Mesendoderm (in vitro differentiated cells): ENCODE results near the gene CMIP.

Experiments used
- DNase-seq: peaks from one replicate; pipeline ENCODE4 v3.0.0; 2013
- H2AK5ac ChIP-seq: 2 replicates; pipeline ENCODE4 v1.6.1; 2013; ENCODE audit warnings: low read length, inconsistent platforms
- H2BK120ac ChIP-seq: 2 replicates; pipeline ENCODE4 v1.6.1; 2013; ENCODE audit warnings: low read depth, mild to moderate bottlenecking, low read length, moderate library complexity, mixed read lengths
- H2BK15ac ChIP-seq: replicated peaks from 2 replicates; pipeline ENCODE4 v1.6.1; 2013; ENCODE audit warnings: low read depth, mild to moderate bottlenecking, moderate library complexity
- H2BK5ac ChIP-seq: 2 replicates; pipeline ENCODE4 v1.6.1; 2013; ENCODE audit warnings: low read length, inconsistent platforms
- H3K18ac ChIP-seq: 2 replicates; pipeline ENCODE4 v1.6.1; 2013; ENCODE audit warnings: mild to moderate bottlenecking, low read length, mixed read lengths
- H3K23ac ChIP-seq: one replicate; pipeline ENCODE4 v1.6.1; 2013; ENCODE audit warnings: low read length
- H3K27ac ChIP-seq: 2 replicates; pipeline ENCODE4 v1.5.1; 2013; ENCODE audit warnings: low read depth, mild to moderate bottlenecking, inconsistent platforms, low read length, moderate library complexity
- H3K27me3 ChIP-seq: 2 replicates; pipeline ENCODE4 v1.6.1; 2013; ENCODE audit warnings: low read length, control low read depth, mild to moderate bottlenecking, inconsistent platforms; ENCODE audit not compliant: insufficient read depth, poor library complexity
- H3K36me3 ChIP-seq: 2 replicates; pipeline ENCODE4 v1.6.1; 2013; ENCODE audit warnings: low read length, inconsistent platforms; ENCODE audit not compliant: control insufficient read depth, insufficient read depth
- H3K4ac ChIP-seq: one replicate; pipeline ENCODE4 v1.6.1; 2013; ENCODE audit warnings: low read depth, mild to moderate bottlenecking, low read length, moderate library complexity
- H3K4me1 ChIP-seq: 2 replicates; pipeline ENCODE4 v1.6.1; 2013; ENCODE audit warnings: low read depth, low read length, inconsistent platforms; ENCODE audit not compliant: control insufficient read depth
- H3K4me2 ChIP-seq: 2 replicates; pipeline ENCODE4 v1.6.1; 2013; ENCODE audit warnings: low read length
- H3K4me3 ChIP-seq: 2 replicates; pipeline ENCODE4 v1.5.1; 2013; ENCODE audit warnings: mild to moderate bottlenecking, low read length
- H3K56ac ChIP-seq: one replicate; pipeline ENCODE4 v1.6.1; 2013; ENCODE audit warnings: low read length
- H3K79me1 ChIP-seq: 2 replicates; pipeline ENCODE4 v1.6.1; 2013; ENCODE audit warnings: low read length, inconsistent platforms
- H3K79me2 ChIP-seq: 2 replicates; pipeline ENCODE4 v1.6.1; 2013; ENCODE audit warnings: mild to moderate bottlenecking, low read length; ENCODE audit not compliant: control insufficient read depth, insufficient read depth
- H3K9ac ChIP-seq: 2 replicates; pipeline ENCODE4 v1.6.1; 2013; ENCODE audit warnings: low read length, inconsistent platforms
- H4K5ac ChIP-seq: one replicate; pipeline ENCODE4 v1.6.1; 2013; ENCODE audit warnings: low read length
- H4K8ac ChIP-seq: one replicate; pipeline ENCODE4 v1.6.1; 2013; ENCODE audit warnings: low read depth, mild to moderate bottlenecking, control low read depth, low read length, moderate library complexity
- WGBS: extraction: QIAGEN DNeasy Blood & Tissue Kit; methylation state at CpG from one replicate; pipeline ENCODE4 v1.1.7; 2013; ENCODE audit warnings: low lambda C conversion rate, missing lambda C conversion rate; ENCODE audit not compliant: insufficient coverage; ENCODE audit errors: extremely low coverage; 5-methylcytosine and 5-hydroxymethylcytosine counted together

Gene CMIP

GRCh38 chr16:81532491-81533174, 88.0 kb downstream of the CMIP start:
- WGBS, result no CpG with 5 or more reads among the region's 19 CpGs
- Histone ChIP-seq H3K4me2 (no peak overlapping the region), H3K18ac (no peak overlapping the region), H2BK15ac (no peak overlapping the region), H3K79me2 (peaks cover 45% of the 10 kb centered on the region), H3K4ac (no peak overlapping the region), H3K27me3 (no peaks in the 10 kb centered on the region), H3K27ac (no peak overlapping the region), H3K23ac (no peak overlapping the region), H4K5ac (no peak overlapping the region), H2AK5ac (no peak overlapping the region), H4K8ac (no peak overlapping the region), H3K4me3 (no peak overlapping the region), H3K36me3 (no peaks in the 10 kb centered on the region), H3K56ac (no peak overlapping the region), H3K9ac (no peak overlapping the region), H3K79me1 (peaks cover 56% of the 10 kb centered on the region), H2BK120ac (no peak overlapping the region), H3K4me1 (no peaks in the 10 kb centered on the region), H2BK5ac (no peak overlapping the region)
- DNase-seq, result no peak

DNA sequence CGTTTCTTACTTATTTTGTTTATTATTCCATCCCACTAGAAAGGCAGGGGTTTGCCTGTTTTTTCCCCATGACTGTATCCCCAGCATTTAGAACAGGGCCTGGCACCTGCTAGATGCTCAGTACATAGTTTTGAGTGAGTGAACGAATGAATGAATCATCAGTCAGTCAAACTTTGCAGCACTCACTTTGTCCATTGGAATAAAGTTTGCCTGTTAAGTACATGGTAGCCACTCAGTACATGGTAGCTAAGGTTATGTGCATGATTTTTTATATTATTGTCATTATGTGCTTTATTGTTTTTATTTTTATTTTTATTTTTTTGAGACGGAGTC, 88.5 kb downstream of the CMIP start:
- H3K4me2 ChIP-seq, result no peak overlapping the region
- H3K27ac ChIP-seq, result no peak overlapping the region
- no peak overlapping the region for H3K18ac ChIP-seq
- H3K79me2 ChIP-seq, result peaks cover 45% of the 10 kb centered on the region
- no peaks in the 10 kb centered on the region for H3K36me3 ChIP-seq
- no peak overlapping the region for H3K56ac ChIP-seq
- DNase-seq, result no peak
- H2BK5ac ChIP-seq, result no peak overlapping the region
- H3K4ac ChIP-seq, result no peak overlapping the region
- H3K27me3 ChIP-seq, result no peaks in the 10 kb centered on the region
- no peak overlapping the region for H2AK5ac ChIP-seq
- no peak overlapping the region for H2BK120ac ChIP-seq
- no peak overlapping the region for H3K23ac ChIP-seq
- no peak overlapping the region for H3K9ac ChIP-seq
- H4K5ac ChIP-seq, result no peak overlapping the region
- H3K4me3 ChIP-seq, result no peak overlapping the region
- no peak overlapping the region for H2BK15ac ChIP-seq
- no CpG with 5 or more reads among the region's 3 CpGs for WGBS
- H4K8ac ChIP-seq, result no peak overlapping the region
- no peaks in the 10 kb centered on the region for H3K4me1 ChIP-seq
- peaks cover 58% of the 10 kb centered on the region for H3K79me1 ChIP-seq

DNA sequence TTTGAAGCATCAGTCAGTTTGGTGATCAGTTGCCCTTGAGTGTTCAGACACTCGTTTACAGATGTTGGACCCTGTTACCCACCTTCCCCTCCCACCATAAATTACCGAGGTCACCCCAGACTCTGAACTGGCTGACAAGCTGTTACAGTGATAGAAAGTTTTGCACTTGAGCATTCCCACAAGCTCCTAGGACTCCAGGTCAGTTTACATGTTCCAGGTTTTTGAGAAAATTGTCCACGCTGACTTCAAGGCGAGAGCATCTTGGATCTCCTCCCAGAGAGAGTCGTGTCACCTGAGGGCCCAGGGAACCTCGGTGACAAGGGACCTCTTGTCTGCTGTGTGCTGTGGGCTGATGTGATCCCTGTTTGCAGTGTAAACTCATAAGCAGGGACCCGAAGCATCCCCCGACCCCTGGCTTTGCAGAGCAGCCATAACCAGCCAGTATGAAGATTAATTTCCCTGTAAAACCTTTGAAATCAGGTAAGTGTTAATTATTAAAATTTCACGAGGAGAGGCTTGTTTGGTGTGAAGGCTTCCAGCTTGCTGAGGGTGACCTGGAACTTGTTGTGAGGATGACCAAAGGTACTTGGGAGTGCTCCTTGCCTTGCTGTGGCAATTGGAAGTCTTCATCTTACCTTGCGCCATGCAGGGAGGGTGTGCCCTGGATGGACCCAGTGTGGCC, 91.2 kb downstream of the CMIP start:
- Histone ChIP-seq H2BK5ac (no peak overlapping the region), H3K18ac (no peak overlapping the region), H4K5ac (no peak overlapping the region), H2BK15ac (no peak overlapping the region), H3K79me2 (peaks cover 44% of the 10 kb centered on the region), H3K56ac (no peak overlapping the region), H3K9ac (no peak overlapping the region), H3K23ac (no peak overlapping the region), H3K4me3 (no peak overlapping the region), H3K4me1 (peaks cover 2% of the 10 kb centered on the region), H3K4ac (no peak overlapping the region), H3K79me1 (peaks cover 51% of the 10 kb centered on the region), H4K8ac (no peak overlapping the region), H2AK5ac (no peak overlapping the region), H3K4me2 (no peak overlapping the region), H3K36me3 (no peaks in the 10 kb centered on the region), H3K27ac (no peak overlapping the region), H2BK120ac (no peak overlapping the region), H3K27me3 (no peaks in the 10 kb centered on the region)
- WGBS, result no CpG with 5 or more reads among the region's 10 CpGs
- no peak for DNase-seq

DNA sequence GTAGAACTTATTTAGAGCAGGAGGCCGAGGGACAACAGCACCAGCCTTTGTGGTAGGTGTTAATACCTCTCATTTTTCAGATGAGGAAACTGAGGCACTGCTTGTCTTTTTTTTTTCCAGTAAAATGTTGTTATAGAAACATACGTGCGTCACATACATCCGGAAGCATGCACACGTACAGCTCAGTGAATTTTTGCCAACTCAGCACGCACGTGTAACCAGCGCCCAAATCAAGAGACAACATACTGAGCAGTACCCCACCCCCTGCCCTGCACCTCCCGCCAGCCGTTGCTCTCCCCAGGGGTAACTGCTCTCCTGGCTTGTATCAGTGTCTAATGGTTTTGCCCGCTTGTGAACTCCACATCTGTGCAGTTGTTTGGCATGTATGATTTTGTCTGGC, 92.0 kb downstream of the CMIP start:
- Histone ChIP-seq H3K4ac (no peak overlapping the region), H3K79me1 (peaks cover 48% of the 10 kb centered on the region), H3K27me3 (no peaks in the 10 kb centered on the region), H3K4me3 (no peak overlapping the region), H3K56ac (no peak overlapping the region), H3K79me2 (peaks cover 44% of the 10 kb centered on the region), H3K4me2 (no peak overlapping the region), H3K23ac (no peak overlapping the region), H3K4me1 (peaks cover 2% of the 10 kb centered on the region), H2BK15ac (no peak overlapping the region), H4K5ac (no peak overlapping the region), H2BK120ac (no peak overlapping the region), H4K8ac (no peak overlapping the region), H3K27ac (no peak overlapping the region), H2AK5ac (no peak overlapping the region), H3K9ac (no peak overlapping the region), H3K18ac (no peak overlapping the region), H2BK5ac (no peak overlapping the region), H3K36me3 (no peaks in the 10 kb centered on the region)
- WGBS, result no CpG with 5 or more reads among the region's 11 CpGs
- DNase-seq, result no peak

DNA sequence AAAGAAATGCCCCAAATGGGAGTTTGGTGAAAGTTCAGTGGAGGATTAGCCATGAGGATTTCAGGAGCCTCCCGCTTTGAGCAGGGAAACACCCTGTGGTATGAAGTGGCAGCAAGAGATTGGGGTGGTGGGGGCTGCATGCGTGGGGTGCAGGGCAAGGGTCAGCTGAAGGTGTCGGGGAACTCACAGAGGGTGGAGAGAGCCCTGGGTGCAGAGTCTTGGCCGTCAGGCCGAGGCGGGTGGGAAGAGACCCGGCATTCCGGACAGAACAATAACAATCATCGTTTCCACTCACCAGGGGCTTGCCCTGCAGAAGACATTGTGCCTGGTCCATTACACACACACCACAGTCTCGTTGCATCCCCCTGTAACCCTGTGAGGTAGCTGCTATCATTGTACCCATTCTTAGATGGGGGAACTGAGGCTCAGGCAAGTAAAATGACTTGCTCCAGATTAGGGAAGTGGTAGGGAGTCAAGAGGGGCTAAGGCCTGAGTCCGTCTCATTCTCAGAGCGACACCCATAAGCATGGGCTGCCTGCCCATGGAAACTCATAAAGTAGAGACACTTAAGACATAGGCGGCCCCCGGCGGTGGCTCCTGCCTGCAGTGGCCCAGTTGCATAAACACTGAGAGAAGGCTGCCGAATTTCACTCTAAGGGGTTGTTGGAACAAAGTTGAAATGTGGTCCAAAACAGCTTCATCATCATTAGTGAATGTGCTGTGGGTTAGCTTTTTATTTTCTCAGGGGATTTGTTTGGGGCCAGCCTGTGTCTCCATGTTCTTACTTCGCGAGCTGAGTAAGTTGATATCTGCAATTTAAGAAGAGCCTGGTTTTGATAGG, 93.3 kb downstream of the CMIP start:
- DNase-seq, result no peak

More for the DNA sequence above, 93.3 kb downstream of the CMIP start:
- H3K4me1 ChIP-seq, result peaks cover 2% of the 10 kb centered on the region
- H3K18ac ChIP-seq, result no peak overlapping the region
- no peak overlapping the region for H3K9ac ChIP-seq
- peaks cover 47% of the 10 kb centered on the region for H3K79me1 ChIP-seq
- H3K36me3 ChIP-seq, result no peaks in the 10 kb centered on the region
- no peak overlapping the region for H2AK5ac ChIP-seq
- H3K4me3 ChIP-seq, result no peak overlapping the region
- H2BK5ac ChIP-seq, result no peak overlapping the region
- H3K79me2 ChIP-seq, result peaks cover 38% of the 10 kb centered on the region
- H2BK15ac ChIP-seq, result no peak overlapping the region
- no peak overlapping the region for H4K5ac ChIP-seq
- H3K56ac ChIP-seq, result no peak overlapping the region
- H3K27me3 ChIP-seq, result no peaks in the 10 kb centered on the region
- no CpG with 5 or more reads among the region's 18 CpGs for WGBS
- H3K23ac ChIP-seq, result peak overlapping the region; percentile 3
- no peak overlapping the region for H3K4ac ChIP-seq
- no peak overlapping the region for H3K27ac ChIP-seq
- no peak overlapping the region for H4K8ac ChIP-seq
- H3K4me2 ChIP-seq, result no peak overlapping the region
- H2BK120ac ChIP-seq, result no peak overlapping the region
